Amygdala (tissue), 56 donors: ENCODE data around the gene TMEM131.
"Not testable (repeated sequence)": the region's sequence is repeated elsewhere in the genome, so short reads cannot be mapped to it uniquely, and the experiment has no call there.

Experiments used
- DNase-seq, 56 donors: peaks; one replicate each; lab custom pipeline; 2025; lab: John Stamatoyannopoulos, UW

The TMEM131 gene

DNA sequence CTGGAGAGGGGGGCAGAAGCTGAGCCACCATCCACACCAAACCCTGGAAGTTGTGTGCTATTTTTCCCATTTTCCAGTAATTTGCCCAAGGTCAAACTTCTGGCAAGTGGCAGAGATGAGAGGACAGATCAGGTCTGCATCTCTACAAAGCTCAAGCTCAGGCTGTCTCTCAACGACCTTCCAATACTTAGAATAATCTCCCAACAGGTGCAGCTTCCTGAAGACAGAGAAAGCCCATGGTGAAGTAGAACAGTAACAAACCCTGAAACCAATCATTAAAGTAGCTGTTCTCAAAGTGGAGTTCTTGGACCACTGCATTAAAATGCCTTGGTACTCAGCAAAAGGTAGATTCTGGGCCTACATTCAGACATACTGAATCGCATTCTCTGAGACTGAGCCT, 37.6 kb downstream of the TMEM131 start:
- DNase-seq: no peak

DNA sequence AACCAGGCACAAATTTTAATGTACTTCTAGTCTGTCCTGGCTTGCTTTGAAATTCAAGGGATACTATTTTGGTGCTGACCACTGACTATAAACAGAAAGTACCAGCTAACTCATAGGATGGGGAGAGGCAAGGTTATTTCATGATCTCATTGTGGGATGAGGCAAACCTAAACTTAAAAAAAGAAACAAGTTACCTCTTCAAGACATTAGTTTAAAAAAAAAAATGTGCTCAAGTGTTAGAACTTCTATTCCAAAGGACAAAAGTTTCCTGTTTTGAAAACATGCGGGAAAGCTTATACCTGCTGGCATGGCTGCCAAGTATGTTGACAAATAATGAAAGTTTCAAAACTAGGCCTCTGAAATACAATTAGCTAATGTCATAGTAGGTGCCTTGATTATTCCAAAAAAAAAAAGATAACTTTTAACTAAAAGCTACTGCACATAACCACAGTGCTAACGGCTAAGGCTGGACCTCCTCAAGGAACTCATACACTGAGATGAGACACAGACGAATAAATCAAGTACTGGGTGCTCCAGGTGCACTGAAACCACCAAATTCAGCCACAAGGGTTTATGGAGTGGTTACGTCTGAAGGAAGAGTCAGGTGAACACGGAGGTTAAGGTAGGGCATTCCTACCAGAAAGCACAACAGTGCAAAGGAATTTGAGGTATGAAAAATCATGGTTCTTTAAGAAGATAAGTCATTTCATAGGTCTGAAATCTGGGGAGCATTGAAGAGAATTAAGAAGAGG, 38.1 kb downstream of the TMEM131 start:
- DNase-seq: no peak

DNA sequence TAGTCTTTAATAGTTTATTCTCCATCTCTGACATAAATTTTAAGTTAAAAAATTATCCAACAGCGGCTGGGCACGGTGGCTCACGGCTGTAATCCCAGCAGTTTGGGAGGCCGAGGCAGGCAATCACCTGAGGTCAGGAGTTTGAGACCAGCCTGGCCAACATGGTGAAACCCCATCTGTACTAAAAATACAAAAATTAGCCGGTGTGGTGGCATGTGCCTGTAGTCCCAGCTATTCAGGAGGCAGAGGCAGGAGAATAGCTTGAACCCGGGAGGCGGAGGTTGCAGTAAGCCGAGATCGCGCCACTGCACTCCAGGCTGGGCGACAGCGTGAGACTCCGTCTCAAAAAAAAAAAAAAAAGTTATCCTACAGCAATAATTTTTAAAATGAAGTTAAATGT, 39.0 kb downstream of the TMEM131 start:
- DNase-seq: not testable (repeated sequence)

DNA sequence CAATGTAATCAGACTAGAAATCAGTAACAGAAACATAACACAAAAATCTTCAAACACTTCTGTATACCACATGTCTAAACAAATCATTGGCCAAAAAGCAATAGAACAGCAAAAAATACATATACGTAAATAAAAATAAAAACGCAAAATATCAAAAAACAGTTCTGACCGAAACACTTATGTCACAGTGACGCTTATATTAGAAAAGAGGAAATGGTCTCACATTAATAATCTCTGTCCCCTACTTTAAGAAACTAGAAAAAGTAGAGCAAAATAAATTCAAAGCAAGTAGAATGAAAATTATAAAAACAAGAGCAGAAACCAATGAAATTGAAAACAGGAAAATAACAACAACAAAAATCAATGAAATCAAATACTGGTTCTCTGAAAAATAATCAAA, 41.9 kb downstream of the TMEM131 start:
- no peak for DNase-seq

DNA sequence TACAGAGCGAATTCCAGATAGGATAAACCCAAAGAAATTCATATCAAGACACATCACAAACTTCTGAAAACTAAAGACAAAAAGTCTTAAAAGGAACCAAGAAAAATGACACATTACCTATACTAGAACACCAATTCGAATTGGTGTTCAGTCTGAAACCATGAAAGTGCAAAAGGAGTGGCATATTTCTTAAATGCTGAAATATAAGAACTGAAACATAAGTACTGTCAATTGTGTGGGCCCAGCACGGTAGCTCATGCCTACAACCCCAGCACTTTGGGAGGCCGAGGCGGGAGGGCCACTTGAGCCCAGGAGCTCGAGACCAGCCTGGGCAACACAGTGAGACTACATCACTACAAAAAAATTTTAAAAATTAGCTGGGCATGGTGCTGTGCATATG, 43.4 kb downstream of the TMEM131 start:
- no peak for DNase-seq

DNA sequence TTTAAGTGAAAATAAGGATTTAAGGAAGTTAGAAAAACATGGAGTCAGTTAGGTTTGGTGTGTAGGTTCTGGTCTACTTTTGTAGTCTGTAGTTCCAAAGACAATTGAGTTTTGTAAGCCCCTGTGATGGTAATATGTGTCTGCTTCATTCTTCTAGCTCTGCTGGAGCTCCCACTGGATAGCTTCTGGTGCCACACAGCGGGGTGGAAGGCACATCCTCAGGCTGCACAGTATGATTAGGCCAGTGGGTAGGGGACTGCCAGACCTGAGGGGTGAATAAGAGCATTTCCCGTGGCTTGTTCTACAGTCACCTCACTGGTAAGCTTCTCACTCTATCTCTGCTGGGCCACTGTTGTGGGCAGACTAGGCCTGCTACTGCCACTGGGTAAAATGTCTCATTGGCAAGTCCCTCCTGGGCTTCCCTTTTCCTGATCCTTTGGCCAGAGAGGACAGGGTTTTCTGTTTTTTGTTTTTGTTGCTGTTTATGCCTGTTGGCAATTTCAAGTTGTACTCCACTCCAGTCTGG, 44.5 kb downstream of the TMEM131 start:
- DNase-seq: no peak

DNA sequence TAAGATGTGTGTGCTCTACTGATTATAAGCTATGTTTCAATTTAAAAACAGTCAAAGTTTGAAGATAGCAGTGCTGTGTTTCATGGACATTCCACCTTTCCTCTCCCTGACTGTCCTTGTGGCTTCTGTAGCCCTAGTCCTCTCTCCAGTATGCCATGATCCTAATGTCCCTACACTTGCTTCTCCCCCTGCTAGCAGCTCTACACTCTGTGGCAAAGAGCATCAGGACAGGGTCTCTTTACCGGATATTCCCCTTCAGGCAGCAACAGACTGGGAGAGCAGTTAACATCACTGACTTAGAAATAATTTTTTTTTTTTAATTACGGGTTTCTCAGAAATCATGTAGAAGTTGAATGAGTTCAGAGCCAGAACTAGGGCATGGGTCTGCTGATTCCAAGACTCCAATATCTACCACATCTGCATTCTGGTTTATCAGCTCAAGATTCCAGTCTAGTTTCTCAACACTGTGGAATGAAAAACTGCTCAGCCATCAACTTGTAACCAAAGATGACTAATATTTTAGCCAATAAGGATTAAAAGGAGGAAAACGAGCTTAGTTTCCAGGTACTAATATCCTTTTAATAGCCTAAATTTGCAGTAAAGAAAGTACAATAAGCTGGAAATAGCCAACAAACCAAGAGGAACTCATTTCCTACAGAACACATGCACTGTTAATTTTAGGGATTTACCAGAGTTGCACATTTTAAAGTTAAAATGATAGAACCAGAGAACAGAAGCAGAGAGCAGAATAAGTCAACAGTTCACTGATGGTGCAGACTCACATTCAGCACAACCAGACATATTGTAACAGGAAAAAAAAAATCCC, 45.2 kb downstream of the TMEM131 start:
- DNase-seq: no peak

DNA sequence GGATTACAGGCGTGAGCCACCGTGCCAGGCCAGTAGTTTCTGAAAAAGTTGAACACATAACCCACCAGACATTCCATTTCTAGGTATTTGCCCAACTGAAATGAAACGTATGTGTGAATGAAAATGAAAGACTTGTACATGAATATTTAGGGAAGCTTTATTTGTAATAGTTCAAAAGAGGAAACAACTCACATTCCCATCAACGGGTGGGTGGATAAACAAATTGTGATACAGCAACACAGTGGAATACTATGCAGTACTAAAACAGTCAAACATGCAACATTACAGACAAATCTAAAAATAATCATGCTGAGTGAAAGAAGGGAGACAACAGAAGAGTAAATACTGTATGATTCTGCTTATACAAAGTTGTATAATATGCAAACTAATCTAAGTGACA, 46.8 kb downstream of the TMEM131 start:
- no peak for DNase-seq

DNA sequence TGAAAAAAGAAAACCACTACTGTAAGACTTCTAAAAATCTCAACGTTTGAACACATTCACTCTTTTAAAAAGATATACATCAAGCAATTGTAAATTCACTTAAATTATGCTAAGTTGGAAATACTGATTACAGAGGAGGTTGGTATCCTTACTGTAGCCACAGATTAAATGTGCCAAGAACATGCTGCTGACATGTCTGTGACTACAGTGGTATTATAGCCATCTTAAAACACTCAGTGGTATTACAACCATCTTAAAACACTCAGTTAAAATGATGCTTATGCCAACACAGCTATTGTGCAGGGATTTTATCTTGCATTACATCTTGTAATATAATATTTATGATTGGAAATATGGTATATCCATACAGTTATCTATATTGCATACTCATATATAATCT, 50.0 kb downstream of the TMEM131 start:
- DNase-seq: no peak

DNA sequence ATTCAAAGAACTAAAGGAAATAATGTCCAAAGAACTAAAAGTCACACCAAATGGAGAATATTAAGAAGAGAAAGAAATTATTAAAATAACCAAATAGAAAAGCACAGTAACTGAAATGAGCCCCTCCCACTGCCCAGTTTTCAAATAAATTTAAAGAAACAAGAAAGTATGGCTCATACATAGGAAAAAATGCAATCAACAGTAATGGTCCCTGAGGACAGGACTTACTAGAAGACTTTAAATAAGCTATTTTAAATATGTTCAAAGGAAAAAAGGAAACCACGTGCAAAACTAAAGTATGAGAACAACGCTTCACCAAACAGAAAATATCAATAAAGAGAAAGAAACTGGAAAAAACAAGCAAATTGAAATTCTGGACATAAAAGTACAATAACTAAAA, 58.9 kb downstream of the TMEM131 start:
- DNase-seq: no peak

DNA sequence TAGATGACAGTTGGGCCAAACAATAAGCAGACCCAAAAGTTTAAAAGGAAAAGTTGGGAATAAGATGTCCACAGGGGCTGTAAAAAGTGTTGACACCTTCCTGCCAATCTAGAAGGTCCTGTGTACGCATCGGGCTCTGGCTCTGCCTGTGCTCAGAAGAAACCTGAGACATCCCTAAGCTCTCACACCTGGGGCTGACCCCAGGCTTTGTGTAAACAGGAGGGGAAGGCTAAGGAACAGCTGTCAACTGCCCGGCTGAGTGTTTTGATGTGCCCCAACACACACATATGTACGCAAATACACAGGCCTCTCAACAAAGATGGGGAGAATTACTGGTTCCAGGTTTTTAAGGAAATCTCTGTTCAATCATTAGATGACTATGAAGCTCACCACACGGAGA, 59.5 kb downstream of the TMEM131 start:
- DNase-seq: no peak

DNA sequence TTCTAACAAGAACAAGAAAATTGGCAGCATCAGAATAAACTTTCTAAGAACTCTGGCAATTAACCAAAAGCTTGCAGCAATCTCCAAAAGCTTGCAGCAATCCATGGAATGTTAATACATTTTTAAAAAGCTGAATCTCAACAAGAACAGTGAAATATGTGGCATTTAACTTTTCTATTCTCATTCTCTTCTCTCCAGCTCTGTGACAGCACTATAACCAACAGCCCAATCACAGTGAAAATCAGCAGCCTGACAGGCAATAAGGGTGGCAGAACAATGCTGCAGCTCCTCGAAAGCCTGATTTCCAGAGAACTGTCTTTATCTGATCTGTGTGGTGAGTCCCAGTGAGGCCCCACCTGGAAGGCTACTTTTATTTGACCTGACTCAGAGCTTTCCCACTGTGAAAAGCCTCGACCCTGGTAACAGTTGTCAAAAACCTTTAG, 60.0 kb downstream of the TMEM131 start:
- no peak for DNase-seq

DNA sequence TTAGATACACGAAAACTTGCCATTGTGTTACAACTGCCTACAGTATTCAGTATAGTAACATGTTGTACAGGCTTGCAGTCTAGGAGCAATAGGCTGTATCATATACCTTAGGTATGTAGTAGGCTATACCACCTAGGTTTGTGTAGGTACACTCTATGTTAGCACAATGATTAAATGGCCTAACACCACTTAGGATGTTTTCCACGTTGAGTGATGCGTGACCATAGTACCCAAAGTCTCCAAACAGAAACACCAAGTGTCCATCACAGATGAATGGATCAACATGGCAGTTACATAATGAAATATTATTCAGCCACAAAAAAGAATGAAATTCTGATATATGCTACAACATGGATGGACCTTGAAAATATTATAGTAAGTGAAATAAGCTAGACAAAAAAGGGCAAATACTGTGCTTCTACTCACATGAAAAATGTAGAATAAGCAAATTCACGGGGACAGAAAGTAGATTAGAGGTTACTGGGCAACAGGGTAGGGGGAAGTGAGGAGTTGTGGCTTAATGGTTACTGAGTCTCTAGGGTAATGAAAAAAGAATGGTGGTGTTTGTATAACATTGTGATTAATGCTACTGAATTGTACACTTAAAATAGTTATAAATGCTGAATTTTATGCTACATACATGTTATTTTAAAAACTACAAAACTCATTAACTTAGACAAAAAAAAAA, 62.6 kb downstream of the TMEM131 start:
- DNase-seq: no peak

DNA sequence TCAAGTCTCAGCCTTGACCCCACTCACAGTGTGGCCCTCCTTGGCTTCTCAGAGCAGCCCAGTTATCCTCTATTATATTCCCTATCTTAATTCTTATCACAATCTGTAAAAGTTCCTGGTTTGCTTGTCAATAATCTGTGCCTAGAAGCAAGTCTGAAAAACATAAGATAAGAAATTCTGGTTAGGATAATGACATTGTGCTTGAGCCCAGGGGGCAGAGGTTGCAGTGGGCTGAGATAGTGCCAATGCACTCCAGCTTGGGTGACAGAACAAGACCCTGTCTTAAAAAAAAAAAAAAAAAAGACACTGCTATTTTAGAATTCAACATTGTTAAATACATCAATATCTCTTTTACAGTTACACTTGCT, 63.9 kb downstream of the TMEM131 start:
- no peak for DNase-seq

DNA sequence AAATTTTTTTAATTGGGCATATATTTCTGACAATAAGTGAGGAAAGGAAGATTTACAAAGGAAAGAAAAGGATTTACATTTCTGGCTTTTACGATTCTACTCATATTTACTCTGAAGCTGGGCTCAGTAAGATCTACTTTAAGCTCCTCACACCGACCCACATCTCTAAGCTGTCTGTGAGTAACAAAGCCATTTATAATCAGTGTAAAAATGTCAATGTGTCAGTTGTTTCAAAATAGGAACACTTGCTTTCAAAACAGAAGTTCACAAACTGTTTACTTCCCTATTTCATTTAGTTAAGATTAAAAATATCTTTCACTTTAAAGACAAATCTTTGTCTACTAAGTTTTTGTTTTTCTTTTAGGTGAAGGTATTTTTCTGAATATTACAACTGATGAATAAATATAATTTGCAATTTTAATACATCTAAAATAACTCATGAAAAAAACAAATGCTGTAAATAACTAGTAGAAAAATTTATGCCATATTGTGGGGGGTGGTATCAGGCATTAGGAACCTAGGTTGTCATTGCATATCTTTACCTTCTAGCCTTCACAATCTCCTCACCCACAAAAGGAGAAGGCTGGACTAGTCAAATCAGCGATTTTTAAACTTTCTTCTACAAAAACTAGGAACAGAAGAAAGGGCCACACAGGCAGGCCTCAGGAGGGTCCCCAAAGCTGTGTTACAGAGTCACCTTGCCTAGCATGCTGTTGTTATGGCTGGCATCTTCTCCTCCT, 64.5 kb downstream of the TMEM131 start:
- no peak for DNase-seq

DNA sequence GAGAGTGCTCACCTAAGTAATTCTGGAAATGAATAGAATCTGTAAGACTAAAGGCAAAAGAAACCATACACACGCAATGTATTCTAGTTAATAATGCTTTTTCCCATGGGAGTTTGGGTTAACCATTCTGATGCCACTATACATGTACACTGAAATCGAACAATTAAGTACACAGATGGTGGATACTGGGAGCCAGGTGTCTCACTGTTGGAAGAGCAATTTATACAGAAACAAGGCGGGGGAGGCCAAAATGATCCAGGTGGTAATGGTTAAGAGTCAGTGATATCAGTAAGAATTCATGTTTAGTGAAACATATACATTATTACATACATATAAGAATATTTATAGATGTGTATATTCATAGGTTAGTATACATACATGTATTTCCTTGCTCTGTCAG, 67.2 kb downstream of the TMEM131 start:
- DNase-seq: no peak

DNA sequence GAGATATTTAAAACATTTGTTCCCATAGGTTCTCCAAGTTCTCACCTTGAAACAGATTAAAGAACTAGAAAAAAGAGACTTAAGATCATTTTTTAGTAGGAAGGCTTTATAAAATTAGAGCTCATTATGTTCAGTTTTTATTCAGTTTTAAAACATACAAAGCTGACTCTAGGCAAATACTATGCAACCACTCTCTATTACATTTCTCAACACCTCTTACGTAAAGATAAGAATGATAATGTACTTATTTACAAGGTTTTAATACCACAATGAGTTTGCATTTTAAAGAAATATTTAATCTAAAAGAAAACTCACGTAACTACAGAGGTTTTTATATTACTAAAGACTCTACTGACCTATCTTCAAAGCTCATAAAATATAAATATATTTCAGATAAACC, 68.8 kb downstream of the TMEM131 start:
- DNase-seq: no peak

DNA sequence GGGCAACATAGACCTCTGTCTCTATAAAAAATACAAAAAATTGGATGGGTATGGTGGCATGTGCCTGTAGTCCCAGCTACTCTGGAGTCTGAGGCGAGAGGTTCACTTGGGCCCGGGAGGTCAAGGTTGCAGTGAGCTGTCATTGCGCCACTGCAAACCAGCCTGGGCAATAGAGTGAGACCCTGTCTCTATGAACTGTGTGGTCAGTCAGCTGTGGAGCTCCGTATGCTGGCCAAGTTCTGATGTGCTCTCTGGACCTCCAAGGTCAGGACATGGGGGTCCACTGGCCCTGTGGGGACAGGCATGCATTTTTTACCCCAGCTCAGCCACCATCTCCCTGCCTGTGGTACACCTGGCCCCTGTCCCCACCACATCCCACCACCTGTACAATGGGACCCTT, 71.6 kb downstream of the TMEM131 start:
- no peak for DNase-seq

DNA sequence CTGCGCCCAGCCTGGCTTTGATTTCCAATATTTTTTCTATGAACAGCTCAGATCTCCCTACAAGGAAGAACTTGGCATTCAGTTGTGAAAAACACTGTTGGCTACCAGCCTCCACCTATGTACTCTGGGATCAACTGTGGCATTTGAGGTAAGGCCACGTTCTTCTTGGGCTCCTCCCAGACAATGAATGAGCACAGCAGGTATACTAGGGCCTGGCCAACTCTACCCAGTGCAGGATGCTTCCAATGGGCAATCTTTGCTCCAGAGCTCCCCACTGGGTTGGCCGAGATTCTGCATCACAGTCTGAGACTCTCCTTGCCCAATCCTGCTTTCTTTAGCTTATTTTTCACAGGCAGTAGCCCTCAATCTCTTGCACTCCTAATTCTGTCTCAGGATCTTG, 75.9 kb downstream of the TMEM131 start:
- no peak for DNase-seq

DNA sequence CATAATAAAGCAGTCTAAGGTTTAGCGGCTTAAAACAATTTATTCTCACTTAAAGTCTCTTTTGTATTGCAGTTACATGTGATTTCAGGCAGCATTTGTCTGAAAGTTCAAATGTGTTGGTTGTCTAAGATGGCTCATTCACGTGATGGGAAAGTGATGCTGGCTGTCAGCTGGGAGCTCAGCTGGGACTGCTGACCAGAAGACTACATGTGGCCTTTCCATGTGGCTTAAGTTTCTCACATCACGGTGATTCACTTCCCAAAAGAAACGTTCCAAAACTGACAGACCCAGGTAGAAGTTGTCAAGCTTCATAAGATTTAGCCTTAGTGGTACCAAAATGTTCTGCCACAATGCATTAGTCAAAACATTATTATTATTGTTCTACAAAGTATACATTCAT, 76.9 kb downstream of the TMEM131 start:
- DNase-seq: no peak

DNA sequence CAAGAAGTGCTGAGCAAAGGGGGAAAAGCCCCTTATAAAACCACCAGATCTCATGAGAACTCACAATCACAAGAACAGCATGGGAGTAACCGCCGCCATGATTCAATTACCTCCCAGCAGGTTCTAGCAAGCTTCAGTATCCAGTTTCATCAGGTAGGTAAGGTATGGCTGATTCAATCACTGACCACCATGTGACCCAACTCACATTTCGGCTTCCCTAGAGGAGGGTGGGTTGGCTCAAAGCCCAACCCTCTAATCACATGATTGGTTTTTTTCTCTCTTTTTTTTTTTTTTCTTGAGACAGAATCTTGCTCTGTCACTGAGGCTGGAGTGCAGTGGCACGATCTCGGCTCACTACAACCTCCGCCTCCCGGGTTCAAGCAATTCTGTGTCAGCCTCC, 78.1 kb downstream of the TMEM131 start:
- not testable (repeated sequence) for DNase-seq
